ENCODE results near the gene TMOD4. TPM values are rescaled to one million over a fixed set of nuclear protein-coding genes. Genes with fewer than 3 reads are reported as not detected.

Gene TMOD4
- polyA plus RNA-seq (2011; rRNA removed) = 0.16 and 0.18 TPM in 2 replicates
- 0.71 TPM in 1 of 2 replicates, not detected in the other for polyA minus RNA-seq (2011; rRNA and poly(A)+ RNA removed)

- ChIA-PET CTCF (interaction anchor here (1.2 to 1.7 kb wide), 3 partner anchors 9 to 21 kb away, joined by 3 to 5 read pairs (median 5); no protein-coding TSS in a partner anchor), POLR2A (no interaction called here)
- TF ChIP-seq CTCF (IDR thresholded peaks at IDR 0.05; ENCODE audit: insufficient read depth, low read depth, low read length) = peak; percentile 62
Measured at GRCh38 chr1:151175863-151176262, at the start of gene TMOD4. Gene TMOD4 (minus strand): TSS chr1:151175981. CDS start chr1:151174875, 1,106 bp downstream.

GRCh38 chr1:151222130-151222529 is 46.3 kb upstream of the TMOD4 start:
- no peak for TF ChIP-seq CTCF (IDR thresholded peaks at IDR 0.05; ENCODE audit: insufficient read depth, low read depth, low read length)
- CTCF ChIA-PET = interaction anchor here (0.7 kb wide), 1 partner anchor 16 kb away, joined by 3 read pairs; no protein-coding TSS in a partner anchor
- H3K36me3 ChIP-seq (ENCODE audit: control insufficient read depth, insufficient read depth, low read length) = peaks cover 7% of the 10 kb centered on the region
- POLR2A ChIA-PET = interaction anchor here (0.7 kb wide), 1 partner anchor 16 kb away, joined by 3 read pairs; no protein-coding TSS in a partner anchor
- no peak overlapping the region for H3K4me3 ChIP-seq (ENCODE audit: low read depth, low read length)
- no peak for DNase-seq (ENCODE audit: low read depth)
- H3K27me3 ChIP-seq (ENCODE audit: control insufficient read depth, insufficient read depth, low read length) = no peaks in the 10 kb centered on the region

More at GRCh38 chr1:151175863-151176262, at the start of gene TMOD4:
- Histone ChIP-seq H3K27me3 (ENCODE audit: control insufficient read depth, insufficient read depth, low read length) (no peaks in the 10 kb centered on the region), H3K4me3 (ENCODE audit: low read depth, low read length) (no peak within 1 kb of the TSS), H3K36me3 (ENCODE audit: control insufficient read depth, insufficient read depth, low read length) (peaks cover 13% of the 10 kb centered on the region)
- DNase-seq (ENCODE audit: low read depth) = no peak

- no peak for TF ChIP-seq CTCF (IDR thresholded peaks at IDR 0.05; ENCODE audit: insufficient read depth, low read depth, low read length)
- CTCF ChIA-PET = no interaction called here
- H3K4me3 ChIP-seq (ENCODE audit: low read depth, low read length) = no peak overlapping the region
- no peaks in the 10 kb centered on the region for H3K27me3 ChIP-seq (ENCODE audit: control insufficient read depth, insufficient read depth, low read length)
- POLR2A ChIA-PET = no interaction called here
- DNase-seq (ENCODE audit: low read depth) = no peak
- peaks cover 7% of the 10 kb centered on the region for H3K36me3 ChIP-seq (ENCODE audit: control insufficient read depth, insufficient read depth, low read length)
Measured at GRCh38 chr1:151221616-151222015, 45.8 kb upstream of the TMOD4 start.

GRCh38 chr1:151213560-151213959 is 37.8 kb upstream of the TMOD4 start:
- ChIA-PET POLR2A (no interaction called here), CTCF (interaction anchor here (1.0 kb wide), 1 partner anchor 38 kb away, joined by 4 read pairs; no protein-coding TSS in a partner anchor)
- no peak for TF ChIP-seq CTCF (IDR thresholded peaks at IDR 0.05; ENCODE audit: insufficient read depth, low read depth, low read length)
- DNase-seq (ENCODE audit: low read depth) = no peak
- Histone ChIP-seq H3K36me3 (ENCODE audit: control insufficient read depth, insufficient read depth, low read length) (peaks cover 7% of the 10 kb centered on the region), H3K4me3 (ENCODE audit: low read depth, low read length) (no peak overlapping the region), H3K27me3 (ENCODE audit: control insufficient read depth, insufficient read depth, low read length) (no peaks in the 10 kb centered on the region)

- no peak for TF ChIP-seq CTCF (IDR thresholded peaks at IDR 0.05; ENCODE audit: insufficient read depth, low read depth, low read length)
- Histone ChIP-seq H3K27me3 (ENCODE audit: control insufficient read depth, insufficient read depth, low read length) (no peaks in the 10 kb centered on the region), H3K36me3 (ENCODE audit: control insufficient read depth, insufficient read depth, low read length) (peaks cover 13% of the 10 kb centered on the region), H3K4me3 (ENCODE audit: low read depth, low read length) (no peak overlapping the region)
- POLR2A ChIA-PET = no interaction called here
- CTCF ChIA-PET = interaction anchor here (0.6 to 1.2 kb wide), 3 partner anchors 12 to 218 kb away, joined by 3 to 4 read pairs (median 3); no protein-coding TSS in a partner anchor
- no peak for DNase-seq (ENCODE audit: low read depth)
Measured at GRCh38 chr1:151211972-151212705, 36.4 kb upstream of the TMOD4 start.

Data from BJ (cell line).